NAMALWA (cell line): ENCODE results near the gene ZNF266.

Experiments
- DNase-seq: peaks from one replicate; pipeline ENCODE4 v3.0.0-alpha.2; 2015; ENCODE audit warnings: low spot score

Gene ZNF266

GRCh38 chr19:9435279-9436268 lies at the start of gene ZNF266:
Gene ZNF266 (minus strand): TSS chr19:9435573. CDS start chr19:9420089, 15,484 bp downstream.
- peak; percentile 97 for DNase-seq

- no peak for DNase-seq
Measured at GRCh38 chr19:9485140-9485539, 49.8 kb upstream of the ZNF266 start.

GRCh38 chr19:9474975-9475374 lies 39.6 kb upstream of the ZNF266 start:
- DNase-seq: no peak

GRCh38 chr19:9467161-9467560 lies 31.8 kb upstream of the ZNF266 start:
- DNase-seq: no peak

GRCh38 chr19:9461938-9462337 lies 26.6 kb upstream of the ZNF266 start:
- no peak for DNase-seq

GRCh38 chr19:9456018-9456689 lies 20.8 kb upstream of the ZNF266 start:
- DNase-seq: no peak

GRCh38 chr19:9453953-9454352 lies 18.6 kb upstream of the ZNF266 start:
- DNase-seq: no peak

- no peak for DNase-seq
Measured at GRCh38 chr19:9445037-9445436, 9.7 kb upstream of the ZNF266 start.

- DNase-seq: no peak
Measured at GRCh38 chr19:9436358-9436757, 985 bp upstream of the ZNF266 start.

- DNase-seq: peak; percentile 40
Measured at GRCh38 chr19:9431475-9431874, 3.9 kb downstream of the ZNF266 start.

GRCh38 chr19:9430444-9430843 lies 4.9 kb downstream of the ZNF266 start:
- no peak for DNase-seq

GRCh38 chr19:9427941-9428340 lies 7.4 kb downstream of the ZNF266 start:
- no peak for DNase-seq

- DNase-seq: no peak
Measured at GRCh38 chr19:9413240-9413954, 22.0 kb downstream of the ZNF266 start.

- DNase-seq: no peak
Measured at GRCh38 chr19:9407827-9408226, 27.5 kb downstream of the ZNF266 start.

GRCh38 chr19:9406798-9407352 lies 28.5 kb downstream of the ZNF266 start:
- no peak for DNase-seq

- no peak for DNase-seq
Measured at GRCh38 chr19:9381361-9381785, 54.0 kb downstream of the ZNF266 start.

GRCh38 chr19:9370738-9371619 lies 64.4 kb downstream of the ZNF266 start:
- no peak for DNase-seq

GRCh38 chr19:9362905-9363304 lies 72.5 kb downstream of the ZNF266 start, which contains the start of gene ZNF177:
Gene ZNF177 (plus strand): TSS chr19:9363013. CDS start chr19:9378312, 15,299 bp downstream.
- DNase-seq: no peak
